Ovary (tissue), 9 donors: ENCODE data around the gene PLTP. TPM values are rescaled to one million over a fixed set of nuclear protein-coding genes. Genes with fewer than 3 reads are reported as not detected.

Source experiments
- DNase-seq, 5 donors: peaks; one replicate each; pipeline ENCODE4 v3.0.0-alpha.2; 2019 to 2020
- H3K27ac ChIP-seq, 2 donors: fragments of 200-600 bp; one replicate each; pipeline versions ENCODE4 v1.5.1 to v1.8.0; 2019 to 2022
- H3K27me3 ChIP-seq: fragments of 200-600 bp; one replicate; pipeline ENCODE4 v1.8.0; 2022
- H3K36me3 ChIP-seq: fragments of 200-600 bp; sonication (generic); one replicate; pipeline ENCODE4 v1.5.1; 2019
- H3K4me1 ChIP-seq: one replicate; pipeline ENCODE4 v1.8.1; 2013; ENCODE audit warnings: mild to moderate bottlenecking, moderate library complexity; ENCODE audit not compliant: insufficient read depth
- H3K4me3 ChIP-seq: fragments of 200-600 bp; sonication (generic); one replicate; pipeline ENCODE4 v1.5.1; 2017
- H3K9me3 ChIP-seq, 2 donors: fragments of 200-600 bp in 1 of 2; sonication (generic) in 1 of 2; one replicate each; pipeline versions ENCODE4 v1.5.1 to v1.8.1; 2013 to 2019; ENCODE audit warnings: mild to moderate bottlenecking in 1 of 2, moderate library complexity in 1 of 2
- CTCF ChIP-seq, 3 donors: fragments of 450-650 bp in 2 of 3; fragments of 200-600 bp in 1 of 3; IDR thresholded peaks; one replicate each; pipeline versions ENCODE4 v1.5.1 to v1.8.0; 2016 to 2022; ENCODE audit warnings: antibody characterized with exemption in 3 of 3, mild to moderate bottlenecking in 1 of 3
- EP300 ChIP-seq: sonication (generic); formaldehyde crosslinking; IDR thresholded peaks from one replicate; pipeline ENCODE4 v1.6.1; 2017; ENCODE audit warnings: antibody characterized with exemption
- POLR2A ChIP-seq: fragments of 450-650 bp; IDR thresholded peaks from one replicate; pipeline ENCODE4 v1.6.1; 2017; ENCODE audit warnings: antibody characterized with exemption, mild to moderate bottlenecking, moderate library complexity
- WGBS, 3 donors: extraction: QIAGEN DNeasy Blood & Tissue Kit in 1 of 3; methylation state at CpG; one replicate each; pipeline versions ENCODE4 v1.1.5 to v1.1.7; 2013 to 2017; 5-methylcytosine and 5-hydroxymethylcytosine counted together
- intact Hi-C, 4 donors: fragments of 100-400 bp; cut with DNase I; formaldehyde crosslinking; loops; one replicate each; pipeline versions ENCODE4 v1.11.0 to v1.15.1; 2022 to 2023
- polyA plus RNA-seq, 2 donors: library from polyadenylated mRNA; stranded (reverse); fragments of 200-250 nt in 1 of 2; fragments of 350-450 nt in 1 of 2; fragmentation: Illumina TruSeq in 1 of 2; extraction: RNeasy Lipid Tissue Mini Kit (QIAGEN cat#74804) in 1 of 2; gene quantifications; one replicate each; pipeline ENCODE4 v1.2.3, GENCODE V29; 2013 to 2014
- total RNA-seq, 7 donors: library from RNA; depleted of rRNA in 2 of 7; stranded (reverse); fragments of >200 nt in 2 of 7; fragmentation: NEBNext Ultra II Directional in 3 of 7; extraction: Animal tissue kit (Norgen Biotek cat#: 25700) in 3 of 7; gene quantifications; one replicate each; pipeline versions ENCODE4 v1.1.0 to v1.2.4, GENCODE V29; 2016 to 2023
- donor health status: DM: no; HTN: no; CAD: no; lungs with moderate emphysema.
- donor health status: DM: no; HTN: no; CAD: no.
- donor health status: Bipolar disorder and iron deficiency.
- donor health status: DM: yes; HTN: yes; CAD: no.
- donor health status: DM: no; HTN: no; CAD: no.
- donor health status: DM: yes; HTN: yes; CAD: no.

PLTP gene
- total and polyA plus RNA-seq, 9 donors: 83.5 to 266 (median 138) TPM

- no peak overlapping the region for H3K4me3 ChIP-seq
- intact Hi-C loops: no loop called here
- no peaks in the 10 kb centered on the region for H3K9me3 ChIP-seq
- no peak overlapping the region for H3K27ac ChIP-seq
- DNase-seq: peak in 1 of 5 donors; percentile 4
- H3K36me3 ChIP-seq: no peaks in the 10 kb centered on the region
- TF ChIP-seq POLR2A (no peak), EP300 (no peak), CTCF (IDR thresholded peaks at IDR 0.05) (no peak)
- H3K27me3 ChIP-seq: no peaks in the 10 kb centered on the region
- H3K4me1 ChIP-seq: peaks cover 1% of the 10 kb centered on the region
- 85 to 90% (median 87%) methylated on average over 7 of the region's 7 CpGs for WGBS, 3 donors
These were observed 48.1 kb downstream of the PLTP start for GRCh38 chr20:45863543-45864470.

DNA sequence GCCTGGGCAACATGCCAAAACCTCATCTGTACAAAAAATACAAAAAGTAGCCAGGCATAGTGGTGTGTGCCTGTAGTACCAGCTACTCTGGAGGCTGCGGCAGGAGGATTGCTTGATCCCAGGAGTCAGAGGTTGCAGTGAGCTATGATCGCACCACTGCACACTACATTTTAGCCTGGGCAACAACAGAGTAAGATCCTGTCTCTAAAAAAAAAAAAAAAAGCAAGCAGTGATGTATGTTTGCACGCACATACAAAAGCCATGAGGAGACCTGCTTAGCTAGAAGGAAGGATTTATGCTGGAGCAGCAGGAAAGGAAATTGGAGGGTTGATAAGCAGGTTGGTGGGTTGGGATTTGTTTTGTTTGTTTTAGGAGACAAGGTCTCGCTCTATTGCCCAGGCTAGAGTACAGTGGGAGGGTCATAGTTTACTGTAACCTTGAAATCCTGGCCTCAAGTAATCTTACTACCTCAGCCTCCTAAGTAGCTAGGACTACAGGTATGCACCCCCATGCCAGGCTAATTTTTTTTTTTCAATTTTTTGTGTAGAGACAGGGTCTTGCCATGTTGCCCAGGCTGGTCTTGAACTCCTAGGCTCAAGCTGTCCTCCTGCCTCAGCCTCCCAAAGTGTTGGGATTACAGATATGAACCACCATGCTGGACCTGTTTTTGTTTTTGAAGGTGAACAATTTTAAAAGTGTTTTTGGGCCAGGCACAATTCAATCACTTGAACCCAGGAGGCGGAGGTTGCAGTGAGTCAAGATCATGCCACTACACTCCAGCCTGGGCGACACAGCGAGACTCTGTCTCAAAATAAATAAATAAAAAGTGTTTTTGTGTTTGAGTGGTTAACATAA is 50.5 kb downstream of the PLTP start:
- H3K36me3 ChIP-seq: no peaks in the 10 kb centered on the region
- peaks cover 3% of the 10 kb centered on the region for H3K4me1 ChIP-seq
- H3K27me3 ChIP-seq: no peaks in the 10 kb centered on the region
- no peak for DNase-seq
- TF ChIP-seq POLR2A: no peak
- TF ChIP-seq EP300: no peak
- no peak for TF ChIP-seq CTCF (IDR thresholded peaks at IDR 0.05)
- no peak overlapping the region for H3K27ac ChIP-seq
- no peaks in the 10 kb centered on the region for H3K9me3 ChIP-seq
- WGBS, 3 donors: 88 to 93% (median 89%) methylated on average over 7 of the region's 7 CpGs
- no peak overlapping the region for H3K4me3 ChIP-seq
- intact Hi-C loops: no loop called here

DNA sequence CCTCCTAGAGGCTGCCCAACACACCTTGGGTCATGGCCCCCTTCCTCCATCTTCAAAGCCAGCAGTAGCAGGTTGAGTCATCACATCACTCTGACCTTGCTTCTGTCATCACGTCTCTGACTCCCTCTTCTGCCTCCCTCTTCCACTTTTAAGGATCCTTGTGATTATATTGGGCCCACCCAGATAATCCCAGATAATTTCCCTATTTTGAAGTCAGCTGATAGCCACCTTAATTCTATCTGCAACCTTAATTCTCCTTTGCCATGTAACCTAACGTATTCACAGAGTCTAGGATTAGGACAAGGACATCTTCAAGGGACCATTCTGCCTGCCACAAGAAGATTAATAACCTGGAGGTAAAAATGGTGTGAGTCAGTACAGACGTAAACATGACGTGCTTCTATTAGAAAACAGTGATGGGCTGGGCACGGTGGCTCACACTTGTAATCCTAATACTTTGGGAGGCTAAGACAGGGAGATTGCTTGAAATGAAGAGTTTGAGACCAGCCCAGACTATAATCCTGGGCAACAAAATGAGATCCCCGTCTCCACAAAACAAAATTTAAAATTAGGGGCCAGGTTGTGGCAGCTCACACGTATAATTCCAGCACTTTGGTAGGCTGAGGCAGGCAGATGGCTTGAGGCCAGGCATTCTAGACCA is 51.3 kb downstream of the PLTP start:
- no peak for TF ChIP-seq EP300
- no peak for TF ChIP-seq CTCF (IDR thresholded peaks at IDR 0.05)
- no peak for TF ChIP-seq POLR2A
- H3K36me3 ChIP-seq: no peaks in the 10 kb centered on the region
- H3K4me3 ChIP-seq: no peak overlapping the region
- no peaks in the 10 kb centered on the region for H3K27me3 ChIP-seq
- no peaks in the 10 kb centered on the region for H3K9me3 ChIP-seq
- DNase-seq: peak in 1 of 5 donors; percentile 22
- 64 to 76% (median 70%) methylated on average over 7 of the region's 7 CpGs for WGBS, 3 donors
- intact Hi-C loops: no loop called here
- H3K27ac ChIP-seq: no peak overlapping the region
- peaks cover 8% of the 10 kb centered on the region for H3K4me1 ChIP-seq

GRCh38 chr20:45859916-45860315 is 52.0 kb downstream of the PLTP start:
- no peak for TF ChIP-seq CTCF (IDR thresholded peaks at IDR 0.05)
- no peak for TF ChIP-seq POLR2A
- no peak for TF ChIP-seq EP300
- intact Hi-C loops: no loop called here
- Histone ChIP-seq H3K27ac (no peak overlapping the region), H3K9me3 (no peaks in the 10 kb centered on the region), H3K4me1 (peaks cover 8% of the 10 kb centered on the region), H3K27me3 (no peaks in the 10 kb centered on the region), H3K4me3 (no peak overlapping the region), H3K36me3 (no peaks in the 10 kb centered on the region)
- peak in 1 of 5 donors; percentile 3 for DNase-seq
- 82 to 88% (median 86%) methylated on average over 5 of the region's 5 CpGs for WGBS, 3 donors
